Body of pancreas (tissue), 4 donors: ENCODE measurements around the gene CCDC70.

ENCODE experiments used
- CTCF ChIP-seq, 7 experiments: fragments of 450-650 bp in 4 of 7; fragments of 200-600 bp in 3 of 7; sonication (generic) in 3 of 7; IDR thresholded peaks; one replicate each; pipeline ENCODE4 v1.5.1; 2016 to 2019; ENCODE audit warnings: antibody characterized with exemption in 7 of 7
- POLR2A ChIP-seq, 3 donors: fragments of 450-650 bp; IDR thresholded peaks; one replicate each; pipeline ENCODE4 v1.6.1; 2016; ENCODE audit warnings: antibody characterized with exemption in 3 of 3, mild to moderate bottlenecking in 2 of 3

GRCh38 chr13:51865838-51866237 lies 4.1 kb downstream of the CCDC70 start:
- TF ChIP-seq CTCF (IDR thresholded peaks at IDR 0.05) (no peak), POLR2A (IDR thresholded peaks at IDR 0.05) (no peak)
